B cell (primary cell): ENCODE data around the gene CD200R1L. TPM values are rescaled to one million over a fixed set of nuclear protein-coding genes. Genes with fewer than 3 reads are reported as not detected.

Source experiments
- ATAC-seq: fragments of 200-7000 bp; cut with Tn5 transposase; one replicate; pipeline ENCODE4 v1.10.0; 2021; ENCODE audit warnings: low read depth, mild to moderate bottlenecking, moderate number of reproducible peaks, moderate library complexity
- CTCF ChIA-PET: fragments of 350-600 bp; sonication (Branson Sonifier 250); formaldehyde crosslinking; loops from one replicate; lab custom pipeline; 2021; ENCODE audit warnings: antibody characterized with exemption, inconsistent platforms; lab: Charles Lee
- POLR2A ChIA-PET: fragments of 350-600 bp; sonication (Branson Sonifier 250); formaldehyde crosslinking; loops from one replicate; lab custom pipeline; 2021; ENCODE audit warnings: antibody characterized with exemption; lab: Charles Lee
- DNase-seq: peaks from one replicate; pipeline ENCODE4 v3.0.0; 2013
- H2AFZ ChIP-seq: 2 replicates; pipeline ENCODE4 v1.6.1; 2012; ENCODE audit warnings: mild to moderate bottlenecking, low read depth, low read length; ENCODE audit not compliant: insufficient read depth, poor library complexity, severe bottlenecking
- H3K27ac ChIP-seq, 2 donors: 1 replicate in 1 of 2; 2 replicates in 1 of 2; pipeline ENCODE4 v1.5.1; 2012 to 2013; ENCODE audit warnings: low read length in 2 of 2, mild to moderate bottlenecking in 2 of 2, moderate library complexity in 1 of 2
- H3K27me3 ChIP-seq, 4 experiments: fragments of 200-600 bp in 1 of 4; sonication (generic) in 1 of 4; replicated peaks in 1 of 4; 1 replicate in 2 of 4; 2 replicates in 2 of 4; pipeline versions ENCODE4 v1.6.1 to v1.7.0; 2013 to 2016; ENCODE audit warnings: low read length in 3 of 4, mild to moderate bottlenecking in 2 of 4, mixed read lengths in 1 of 4, moderate library complexity in 1 of 4; ENCODE audit not compliant: insufficient read depth in 4 of 4, control insufficient read depth in 3 of 4; ENCODE audit errors: control extremely low read depth in 1 of 4
- H3K36me3 ChIP-seq, 2 experiments: replicated peaks in 1 of 2; 1 replicate in 1 of 2; 2 replicates in 1 of 2; pipeline versions ENCODE4 v1.6.1 to v1.7.1; 2013; ENCODE audit warnings: low read length in 1 of 2; ENCODE audit not compliant: insufficient read depth in 2 of 2, control insufficient read depth in 1 of 2; ENCODE audit errors: control extremely low read depth in 1 of 2, extremely low read depth in 1 of 2
- H3K4me1 ChIP-seq, 2 donors: fragments of 200-600 bp in 1 of 2; sonication (generic) in 1 of 2; 1 replicate in 1 of 2; 2 replicates in 1 of 2; pipeline versions ENCODE4 v1.5.1 to v1.6.1; 2013 to 2017; ENCODE audit warnings: low read length in 2 of 2; ENCODE audit not compliant: control insufficient read depth in 2 of 2, insufficient read depth in 2 of 2
- H3K4me2 ChIP-seq: replicated peaks from 2 replicates; pipeline ENCODE3; 2012; ENCODE audit warnings: mild to moderate bottlenecking, low read depth, low read length; ENCODE audit not compliant: poor library complexity, severe bottlenecking
- H3K4me3 ChIP-seq, 5 experiments: fragments of 200-600 bp in 1 of 5; sonication (generic) in 1 of 5; 1 replicate in 3 of 5; 2 replicates in 2 of 5; pipeline versions ENCODE4 v1.5.1 to v1.7.0; 2011 to 2016; ENCODE audit warnings: low read length in 4 of 5, mild to moderate bottlenecking in 4 of 5, low read depth in 2 of 5, control low read depth in 1 of 5, moderate library complexity in 1 of 5; ENCODE audit not compliant: insufficient read depth in 1 of 5; ENCODE audit errors: control extremely low read depth in 1 of 5, extremely low read depth in 1 of 5
- H3K79me2 ChIP-seq: fragments of 200-600 bp; sonication (generic); one replicate; pipeline ENCODE4 v1.6.0; 2016; ENCODE audit warnings: low read length; ENCODE audit not compliant: control insufficient read depth, insufficient read depth
- H3K9ac ChIP-seq: fragments of 200-600 bp; sonication (generic); 2 replicates; pipeline ENCODE4 v1.6.1; 2017; ENCODE audit warnings: mild to moderate bottlenecking, low read length, moderate library complexity
- H3K9me3 ChIP-seq, 3 donors: one replicate each; pipeline versions ENCODE4 v1.6.1 to v1.7.1; 2013; ENCODE audit warnings: low read length in 2 of 3; ENCODE audit not compliant: control insufficient read depth in 2 of 3, insufficient read depth in 1 of 3; ENCODE audit errors: control extremely low read depth in 1 of 3
- H4K20me1 ChIP-seq: 2 replicates; pipeline ENCODE4 v1.6.0; 2012; ENCODE audit warnings: mild to moderate bottlenecking, low read length; ENCODE audit not compliant: insufficient read depth, control insufficient read depth, poor library complexity, severe bottlenecking
- H3K27ac Mint-ChIP-seq: one replicate; pipeline ENCODE4 v1.8.0; 2021; ENCODE audit warnings: mixed read lengths
- H3K27me3 Mint-ChIP-seq: one replicate; pipeline ENCODE4 v1.8.0; 2021; ENCODE audit warnings: mixed read lengths
- H3K4me1 Mint-ChIP-seq: one replicate; pipeline ENCODE4 v1.8.0; 2021; ENCODE audit warnings: mixed read lengths
- H3K4me3 Mint-ChIP-seq: one replicate; pipeline ENCODE4 v1.8.0; 2021; ENCODE audit warnings: mixed read lengths
- H3K9me3 Mint-ChIP-seq: one replicate; pipeline ENCODE4 v1.8.0; 2022; ENCODE audit warnings: mixed read lengths; ENCODE audit not compliant: insufficient read depth
- CTCF ChIP-seq: fragments of 200-600 bp; IDR thresholded peaks from one replicate; pipeline ENCODE4 v1.8.0; 2022; ENCODE audit warnings: antibody characterized with exemption, mild to moderate bottlenecking
- EZH2 ChIP-seq: IDR thresholded peaks from 2 replicates; pipeline ENCODE4 v1.6.1; 2012; ENCODE audit warnings: borderline replicate concordance, low read depth, mild to moderate bottlenecking, moderate library complexity, low read length; ENCODE audit not compliant: insufficient read depth, poor library complexity, severe bottlenecking
- WGBS: methylation state at CpG from one replicate; pipeline ENCODE4 v1.1.5; 2013; ENCODE audit warnings: missing lambda C conversion rate; ENCODE audit not compliant: insufficient coverage; 5-methylcytosine and 5-hydroxymethylcytosine counted together
- intact Hi-C: fragments of 100-400 bp; cut with micrococcal nuclease; formaldehyde crosslinking; loops from one replicate; pipeline ENCODE4 v1.10.0; 2022
- polyA plus RNA-seq: library from polyadenylated mRNA; depleted of rRNA; stranded (reverse); fragments of >200 nt; gene quantifications from 2 replicates; pipeline ENCODE4 v1.2.3, GENCODE V29; 2012
- total RNA-seq, 2 donors: library from RNA; stranded (reverse); fragments of 120-200 nt in 1 of 2; gene quantifications; 1 replicate in 1 of 2; 2 replicates in 1 of 2; pipeline versions ENCODE4 v1.2.3 to v1.2.4, GENCODE V29; 2013 to 2022

Gene CD200R1L
- total and polyA plus RNA-seq, 2 donors (not counting 1 experiment from before 2014, with no cell fraction given) = not detected

- H3K9me3 ChIP-seq = peaks cover 0 to 8% (median 8%) of the 10 kb centered on the region in 3 donors
- H3K4me1 Mint-ChIP-seq = no peaks in the 10 kb centered on the region
- no peaks in the 10 kb centered on the region for H3K27me3 Mint-ChIP-seq
- H3K27me3 ChIP-seq = no peaks in the 10 kb centered on the region
- intact Hi-C loops = no loop called here
- no peak overlapping the region for H3K4me3 Mint-ChIP-seq
- H3K4me2 ChIP-seq = no peak overlapping the region
- CTCF ChIA-PET = interaction anchor here (1.4 kb wide), 1 partner anchor 51 kb away, joined by 3 read pairs; no protein-coding TSS in a partner anchor
- POLR2A ChIA-PET = no interaction called here
- no peaks in the 10 kb centered on the region for H4K20me1 ChIP-seq
- ATAC-seq (no peak), DNase-seq (no peak)
- no peaks in the 10 kb centered on the region for H3K9me3 Mint-ChIP-seq
- H3K36me3 ChIP-seq = peaks cover 0 to 1% of the 10 kb centered on the region in 2 experiments
- no peaks in the 10 kb centered on the region for H3K79me2 ChIP-seq
- H3K4me1 ChIP-seq = no peaks in the 10 kb centered on the region
- no peak overlapping the region for H3K27ac Mint-ChIP-seq
- 85% methylated on average over 5 of the region's 9 CpGs for WGBS
- no peak for TF ChIP-seq CTCF
- TF ChIP-seq EZH2 = no peak
- H3K27ac ChIP-seq = no peak overlapping the region
- H2AFZ ChIP-seq = no peak overlapping the region
- H3K9ac ChIP-seq = no peak overlapping the region
- H3K4me3 ChIP-seq = no peak overlapping the region
Observed at GRCh38 chr3:112785321-112786001, 61.2 kb downstream of the CD200R1L start.

GRCh38 chr3:112782491-112782890 lies 64.2 kb downstream of the CD200R1L start:
- H3K27me3 Mint-ChIP-seq = no peaks in the 10 kb centered on the region
- H3K27ac Mint-ChIP-seq = no peak overlapping the region
- no peak overlapping the region for H3K4me3 Mint-ChIP-seq
- Histone ChIP-seq H3K79me2 (no peaks in the 10 kb centered on the region), H3K36me3 (no peaks in the 10 kb centered on the region), H3K4me3 (no peak overlapping the region), H3K9ac (no peak overlapping the region), H4K20me1 (no peaks in the 10 kb centered on the region), H3K27me3 (no peaks in the 10 kb centered on the region), H3K4me1 (peaks cover 0 to 5% of the 10 kb centered on the region in 2 donors), H3K27ac (no peak overlapping the region), H2AFZ (no peak overlapping the region), H3K4me2 (no peak overlapping the region), H3K9me3 (peaks cover 0 to 4% (median 4%) of the 10 kb centered on the region in 3 donors)
- ATAC-seq = no peak
- no peak for DNase-seq
- no peaks in the 10 kb centered on the region for H3K9me3 Mint-ChIP-seq
- peaks cover 7% of the 10 kb centered on the region for H3K4me1 Mint-ChIP-seq
- TF ChIP-seq CTCF (no peak), EZH2 (no peak)
- ChIA-PET POLR2A (no interaction called here), CTCF (no interaction called here)
- intact Hi-C loops = no loop called here
- WGBS = 60% methylated on average over 2 of the region's 2 CpGs
